Measurements from ENCODE around the gene LMF1. TPM values are rescaled to one million over a fixed set of nuclear protein-coding genes. Genes with fewer than 3 reads are reported as not detected.

The LMF1 gene
- total RNA-seq, 6 experiments from 2014 or later, result 10.9 to 20.0 (median 13.8) TPM

- intact Hi-C loops (cut with DNase I), result no loop called here
- Histone ChIP-seq H3K27me3 (no peaks in the 10 kb centered on the region), H3K4me3 (no peak overlapping the region), H3K9me3 (no peaks in the 10 kb centered on the region), H3K27ac (no peak overlapping the region), H3K36me3 (no peaks in the 10 kb centered on the region), H3K4me1 (no peaks in the 10 kb centered on the region)
- DNase-seq (no peak), ATAC-seq (no peak)
- 89% methylated on average over 5 of the region's 19 CpGs for WGBS (ENCODE audit: insufficient coverage, low coverage, low lambda C conversion rate, missing lambda C conversion rate)
- TF ChIP-seq POLR2A (IDR thresholded peaks at IDR 0.05) (no peak), CTCF (IDR thresholded peaks at IDR 0.05) (no peak)
Measured at GRCh38 chr16:912322-912683, 58.5 kb downstream of the LMF1 start.

DNA sequence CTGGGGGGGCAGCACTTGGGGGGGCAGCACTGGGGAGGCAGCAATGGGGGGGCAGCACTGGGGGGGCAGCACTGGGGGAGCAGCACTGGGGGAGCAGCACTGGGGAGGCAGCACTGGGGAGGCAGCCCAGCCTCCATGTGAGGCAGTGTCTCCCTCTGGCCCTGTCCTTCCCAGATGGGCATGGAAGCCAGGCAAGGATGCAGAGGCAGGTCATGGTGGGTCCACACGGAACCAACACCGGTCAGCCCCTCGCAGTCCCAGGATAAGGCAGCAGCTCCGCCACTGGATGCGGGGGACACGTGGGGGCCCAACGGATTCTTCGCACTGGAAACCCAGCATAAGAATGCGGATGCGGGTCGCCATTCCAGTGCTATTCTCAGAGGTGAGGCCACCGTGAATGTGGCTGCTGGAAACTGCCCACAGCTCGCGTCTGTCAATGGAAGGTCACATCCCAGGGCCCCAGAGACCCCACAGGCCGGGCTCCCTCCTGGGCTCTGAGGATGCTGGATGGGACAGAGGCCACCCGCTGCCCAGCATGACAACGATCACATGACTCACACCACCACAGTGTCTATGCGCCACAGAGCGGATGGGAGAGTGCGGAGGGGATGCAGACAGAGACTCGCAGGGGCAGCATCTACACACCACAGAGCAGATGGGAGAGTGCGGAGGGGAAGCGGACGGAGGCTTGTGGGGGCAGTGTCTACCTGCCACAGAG is 59.0 kb downstream of the LMF1 start:
- Histone ChIP-seq H3K9me3 (peaks cover 0 to 2% (median 0%) of the 10 kb centered on the region in 4 donors), H3K4me3 (no peak overlapping the region), H3K27me3 (no peaks in the 10 kb centered on the region), H3K4me1 (no peaks in the 10 kb centered on the region), H3K36me3 (no peaks in the 10 kb centered on the region), H3K27ac (no peak overlapping the region)
- intact Hi-C loops (cut with DNase I), result no loop called here
- DNase-seq (no peak), ATAC-seq (no peak)
- 98% methylated on average over 10 of the region's 24 CpGs for WGBS (ENCODE audit: insufficient coverage, low coverage, low lambda C conversion rate, missing lambda C conversion rate)
- TF ChIP-seq CTCF (IDR thresholded peaks at IDR 0.05) (no peak), POLR2A (IDR thresholded peaks at IDR 0.05) (no peak)

DNA sequence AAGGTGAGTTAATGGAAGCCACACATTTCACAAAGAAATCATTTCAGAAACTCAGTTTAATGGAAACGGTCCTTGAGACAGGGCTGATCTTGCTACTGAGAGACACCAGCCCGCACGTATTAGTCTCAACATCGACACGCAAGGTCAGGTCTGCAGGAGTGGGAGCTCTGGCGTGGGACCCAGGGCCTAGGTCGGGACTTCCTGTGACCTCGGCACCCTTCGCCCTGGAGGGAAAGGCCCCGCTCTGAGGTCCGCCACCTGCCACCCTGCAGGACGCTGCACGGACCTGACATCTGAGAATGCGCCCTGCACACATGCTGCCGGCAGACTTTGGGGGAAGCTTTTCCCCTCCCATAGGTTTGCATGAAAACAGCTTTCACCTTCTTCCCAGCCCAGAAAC is 59.7 kb downstream of the LMF1 start:
- H3K9me3 ChIP-seq, result peaks cover 0 to 3% (median 0%) of the 10 kb centered on the region in 4 donors
- H3K27ac ChIP-seq, result no peak overlapping the region
- DNase-seq (no peak), ATAC-seq (no peak)
- TF ChIP-seq POLR2A (IDR thresholded peaks at IDR 0.05) (no peak), CTCF (IDR thresholded peaks at IDR 0.05) (no peak)
- no peaks in the 10 kb centered on the region for H3K27me3 ChIP-seq
- no CpG with 5 or more reads among the region's 15 CpGs for WGBS (ENCODE audit: insufficient coverage, low coverage, low lambda C conversion rate, missing lambda C conversion rate)
- H3K36me3 ChIP-seq, result no peaks in the 10 kb centered on the region
- no peak overlapping the region for H3K4me3 ChIP-seq
- intact Hi-C loops (cut with DNase I), result no loop called here
- no peaks in the 10 kb centered on the region for H3K4me1 ChIP-seq

DNA sequence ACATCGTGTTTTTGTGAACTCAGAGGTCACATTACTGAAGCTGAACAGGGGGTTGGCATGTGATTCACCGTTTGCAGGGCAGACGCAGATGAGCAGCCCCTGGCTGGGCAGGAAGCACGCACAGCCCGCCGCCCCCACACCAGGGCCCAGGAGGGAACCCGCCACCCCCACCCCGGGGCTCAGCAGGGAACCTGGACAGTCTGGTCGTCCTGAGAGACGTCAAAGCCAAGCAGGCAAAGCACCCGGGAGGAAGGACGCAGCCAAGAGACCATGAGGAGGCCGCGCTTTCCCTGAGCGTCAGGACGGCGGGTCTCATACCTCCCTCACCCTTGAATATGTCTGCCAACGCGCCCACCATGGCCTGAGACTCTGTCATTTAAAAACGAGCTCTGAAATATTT is 60.6 kb downstream of the LMF1 start:
- Histone ChIP-seq H3K4me1 (no peaks in the 10 kb centered on the region), H3K4me3 (no peak overlapping the region), H3K27ac (no peak overlapping the region), H3K36me3 (no peaks in the 10 kb centered on the region), H3K9me3 (peaks cover 0 to 3% (median 0%) of the 10 kb centered on the region in 4 donors), H3K27me3 (no peaks in the 10 kb centered on the region)
- intact Hi-C loops (cut with DNase I), result no loop called here
- DNase-seq, result no peak
- no peak for ATAC-seq
- TF ChIP-seq POLR2A (IDR thresholded peaks at IDR 0.05), result no peak
- TF ChIP-seq CTCF (IDR thresholded peaks at IDR 0.05), result no peak
- 94% methylated on average over 3 of the region's 20 CpGs for WGBS (ENCODE audit: insufficient coverage, low coverage, low lambda C conversion rate, missing lambda C conversion rate)
